Measurements from ENCODE around the gene TNK2.
"Not testable (repeated sequence)": the region's sequence is repeated elsewhere in the genome, so short reads cannot be mapped to it uniquely, and the experiment has no call there.

TNK2 gene

GRCh38 chr3:195867631-195868335 lies 40.6 kb downstream of the TNK2 start:
- DNase-seq = no peak

GRCh38 chr3:195866686-195867511 lies 41.5 kb downstream of the TNK2 start:
- DNase-seq = no peak

- no peak for DNase-seq
These were observed 42.6 kb downstream of the TNK2 start for GRCh38 chr3:195865752-195866151.

GRCh38 chr3:195863121-195864061 lies 45.0 kb downstream of the TNK2 start:
- peak; percentile 76 for DNase-seq

GRCh38 chr3:195862318-195862717 lies 46.0 kb downstream of the TNK2 start:
- not testable (repeated sequence) for DNase-seq

GRCh38 chr3:195860456-195860855 lies 47.9 kb downstream of the TNK2 start:
- DNase-seq = no peak

GRCh38 chr3:195859846-195860411 lies 48.4 kb downstream of the TNK2 start:
- no peak for DNase-seq

- peak; percentile 71 for DNase-seq
These were observed 49.1 kb downstream of the TNK2 start for GRCh38 chr3:195859061-195859845.

GRCh38 chr3:195856410-195857084 lies 51.8 kb downstream of the TNK2 start:
- no peak for DNase-seq

- no peak for DNase-seq
These were observed 52.6 kb downstream of the TNK2 start for GRCh38 chr3:195855471-195856409.

GRCh38 chr3:195854628-195855294 lies 53.6 kb downstream of the TNK2 start:
- DNase-seq = no peak

- DNase-seq = no peak
These were observed 54.4 kb downstream of the TNK2 start for GRCh38 chr3:195853996-195854395.

GRCh38 chr3:195853036-195853435 lies 55.3 kb downstream of the TNK2 start:
- DNase-seq = no peak

- peak; percentile 89 for DNase-seq
These were observed 57.4 kb downstream of the TNK2 start for GRCh38 chr3:195850857-195851543.

GRCh38 chr3:195849322-195850074 lies 58.9 kb downstream of the TNK2 start:
- no peak for DNase-seq

GRCh38 chr3:195847055-195847950 lies 61.0 kb downstream of the TNK2 start:
- no peak for DNase-seq

- DNase-seq = no peak
These were observed 62.9 kb downstream of the TNK2 start for GRCh38 chr3:195845483-195845882.

Data from stimulated activated CD4-positive, alpha-beta T cell treated with anti-CD3 and anti-CD28 coated beads, Interleukin-1b, Interleukin-23, amount 100 ng/mL, for 48 hours (primary cell).